Amniotic epithelial cell (primary cell): ENCODE data around the gene CKB.

ENCODE experiments used
- DNase-seq: peaks from one replicate; pipeline ENCODE4 v3.0.0-alpha.2; 2010; ENCODE audit warnings: low read depth

Gene CKB

GRCh38 chr14:103549361-103550311 is 27.0 kb upstream of the CKB start:
- no peak for DNase-seq

- DNase-seq, result no peak
These were observed 26.1 kb upstream of the CKB start for GRCh38 chr14:103548463-103549351.

GRCh38 chr14:103547941-103548462 is 25.4 kb upstream of the CKB start:
- DNase-seq, result no peak

GRCh38 chr14:103547455-103547940 is 24.9 kb upstream of the CKB start:
- no peak for DNase-seq

GRCh38 chr14:103546652-103547454 is 24.2 kb upstream of the CKB start:
- peak; percentile 22 for DNase-seq

- DNase-seq, result no peak
These were observed 23.5 kb upstream of the CKB start for GRCh38 chr14:103545915-103546651.

- DNase-seq, result no peak
These were observed 22.7 kb upstream of the CKB start for GRCh38 chr14:103545219-103545914.

GRCh38 chr14:103544388-103545218 is 22.0 kb upstream of the CKB start:
- no peak for DNase-seq

GRCh38 chr14:103543721-103544387 is 21.2 kb upstream of the CKB start:
- DNase-seq, result no peak

- DNase-seq, result no peak
These were observed 20.5 kb upstream of the CKB start for GRCh38 chr14:103543140-103543539.

GRCh38 chr14:103542605-103543088 is 20.0 kb upstream of the CKB start:
- DNase-seq, result no peak

- no peak for DNase-seq
These were observed 19.3 kb upstream of the CKB start for GRCh38 chr14:103541709-103542604.

GRCh38 chr14:103540821-103541708 is 18.4 kb upstream of the CKB start:
- DNase-seq, result no peak

GRCh38 chr14:103539056-103539825 is 16.6 kb upstream of the CKB start:
- no peak for DNase-seq

- no peak for DNase-seq
These were observed 15.8 kb upstream of the CKB start for GRCh38 chr14:103538291-103539055.
